Gastrocnemius medialis (tissue), 4 donors: ENCODE measurements around the gene SLC32A1.

Experiments used
- POLR2A ChIP-seq, 2 donors: fragments of 450-650 bp; IDR thresholded peaks; one replicate each; pipeline ENCODE4 v1.6.1; 2017; ENCODE audit warnings: antibody characterized with exemption in 2 of 2, mild to moderate bottlenecking in 2 of 2, moderate library complexity in 2 of 2
- TF ChIP-seq, protein P1 (sequence below), 5 experiments: fragments of 450-650 bp in 3 of 5; fragments of 200-600 bp in 2 of 5; sonication (generic) in 2 of 5; IDR thresholded peaks in 4 of 5; conservative IDR thresholded peaks in 1 of 5; 1 replicate in 4 of 5; 2 replicates in 1 of 5; pipeline ENCODE4 v1.5.1; 2016 to 2019; ENCODE audit warnings: antibody characterized with exemption in 5 of 5, mild to moderate bottlenecking in 3 of 5, moderate library complexity in 3 of 5

DNA sequence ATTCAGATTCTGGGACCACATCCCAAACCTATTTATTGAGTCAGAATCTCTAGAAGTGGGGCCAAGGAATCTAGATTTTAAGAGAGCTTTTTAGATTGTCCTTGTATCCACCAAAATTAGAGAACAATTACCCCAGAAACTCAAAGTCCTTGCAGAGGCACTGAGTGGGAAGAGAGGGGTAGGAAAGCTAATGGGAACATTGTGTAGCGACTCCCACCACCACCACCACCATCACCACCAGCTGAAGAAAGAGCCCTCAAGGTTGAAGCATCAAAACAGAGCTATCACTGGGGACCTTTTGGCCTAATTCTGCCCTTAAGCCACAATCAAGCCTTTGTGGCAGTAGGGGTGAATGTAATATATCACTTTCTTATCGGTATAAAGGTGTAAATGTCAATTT, 39.0 kb upstream of the SLC32A1 start:
- TF ChIP-seq, protein P1, sequence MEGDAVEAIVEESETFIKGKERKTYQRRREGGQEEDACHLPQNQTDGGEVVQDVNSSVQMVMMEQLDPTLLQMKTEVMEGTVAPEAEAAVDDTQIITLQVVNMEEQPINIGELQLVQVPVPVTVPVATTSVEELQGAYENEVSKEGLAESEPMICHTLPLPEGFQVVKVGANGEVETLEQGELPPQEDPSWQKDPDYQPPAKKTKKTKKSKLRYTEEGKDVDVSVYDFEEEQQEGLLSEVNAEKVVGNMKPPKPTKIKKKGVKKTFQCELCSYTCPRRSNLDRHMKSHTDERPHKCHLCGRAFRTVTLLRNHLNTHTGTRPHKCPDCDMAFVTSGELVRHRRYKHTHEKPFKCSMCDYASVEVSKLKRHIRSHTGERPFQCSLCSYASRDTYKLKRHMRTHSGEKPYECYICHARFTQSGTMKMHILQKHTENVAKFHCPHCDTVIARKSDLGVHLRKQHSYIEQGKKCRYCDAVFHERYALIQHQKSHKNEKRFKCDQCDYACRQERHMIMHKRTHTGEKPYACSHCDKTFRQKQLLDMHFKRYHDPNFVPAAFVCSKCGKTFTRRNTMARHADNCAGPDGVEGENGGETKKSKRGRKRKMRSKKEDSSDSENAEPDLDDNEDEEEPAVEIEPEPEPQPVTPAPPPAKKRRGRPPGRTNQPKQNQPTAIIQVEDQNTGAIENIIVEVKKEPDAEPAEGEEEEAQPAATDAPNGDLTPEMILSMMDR (IDR thresholded peaks at IDR 0.05 in 4 of 5, conservative IDR thresholded peaks at IDR 0.05 in 1 of 5) = no peak
- TF ChIP-seq POLR2A (IDR thresholded peaks at IDR 0.05) = no peak
